ENCODE measurements around the gene SMCP.
A peak's percentile ranks its signal among the peaks of the same experiment; 100 is the strongest.

DNA sequence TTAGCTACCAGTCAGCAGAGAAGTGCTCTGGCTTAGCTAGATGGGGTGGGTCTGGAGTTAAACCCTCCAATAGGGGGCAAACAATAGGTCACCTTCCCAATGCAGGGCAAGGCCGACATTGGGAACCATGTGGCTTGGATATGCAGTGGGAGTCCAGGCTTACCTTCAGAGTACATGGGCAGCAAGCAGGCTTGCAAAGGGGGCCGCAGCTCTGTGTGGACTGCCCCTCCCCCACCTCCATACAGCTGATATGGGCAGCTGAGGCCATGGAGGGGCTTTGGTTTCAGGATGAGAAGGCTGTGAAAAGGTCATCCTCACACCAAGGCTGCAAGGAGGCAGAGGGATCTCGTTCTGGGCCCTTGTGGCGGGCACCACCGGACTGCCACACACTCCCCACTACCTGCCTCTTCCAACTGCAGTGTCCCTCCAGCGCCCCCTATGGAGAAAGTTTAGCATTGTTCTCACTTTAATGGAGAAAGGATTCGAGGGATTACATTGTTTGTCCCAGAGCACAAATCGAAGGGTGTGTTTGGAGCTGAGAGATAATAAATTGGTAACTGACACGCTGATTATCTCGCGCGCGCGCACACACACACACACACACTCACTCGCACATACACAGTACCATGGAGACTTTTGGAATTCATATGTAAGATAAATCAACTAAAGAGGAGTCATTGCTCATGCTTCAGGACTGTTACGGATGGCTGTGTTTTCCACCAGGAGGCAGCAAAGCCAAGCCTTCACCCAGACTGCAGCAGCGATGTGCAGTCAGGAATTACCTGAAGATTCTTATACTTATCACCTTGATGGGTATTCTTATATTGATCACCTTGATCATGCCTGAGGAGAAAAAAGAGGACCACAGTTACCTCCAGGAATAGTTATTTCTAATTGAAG is 7.0 kb upstream of the SMCP start:
- TF ChIP-seq, protein P1, sequence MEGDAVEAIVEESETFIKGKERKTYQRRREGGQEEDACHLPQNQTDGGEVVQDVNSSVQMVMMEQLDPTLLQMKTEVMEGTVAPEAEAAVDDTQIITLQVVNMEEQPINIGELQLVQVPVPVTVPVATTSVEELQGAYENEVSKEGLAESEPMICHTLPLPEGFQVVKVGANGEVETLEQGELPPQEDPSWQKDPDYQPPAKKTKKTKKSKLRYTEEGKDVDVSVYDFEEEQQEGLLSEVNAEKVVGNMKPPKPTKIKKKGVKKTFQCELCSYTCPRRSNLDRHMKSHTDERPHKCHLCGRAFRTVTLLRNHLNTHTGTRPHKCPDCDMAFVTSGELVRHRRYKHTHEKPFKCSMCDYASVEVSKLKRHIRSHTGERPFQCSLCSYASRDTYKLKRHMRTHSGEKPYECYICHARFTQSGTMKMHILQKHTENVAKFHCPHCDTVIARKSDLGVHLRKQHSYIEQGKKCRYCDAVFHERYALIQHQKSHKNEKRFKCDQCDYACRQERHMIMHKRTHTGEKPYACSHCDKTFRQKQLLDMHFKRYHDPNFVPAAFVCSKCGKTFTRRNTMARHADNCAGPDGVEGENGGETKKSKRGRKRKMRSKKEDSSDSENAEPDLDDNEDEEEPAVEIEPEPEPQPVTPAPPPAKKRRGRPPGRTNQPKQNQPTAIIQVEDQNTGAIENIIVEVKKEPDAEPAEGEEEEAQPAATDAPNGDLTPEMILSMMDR (IDR thresholded peaks at IDR 0.05 in 2 of 3, conservative IDR thresholded peaks at IDR 0.05 in 1 of 3; ENCODE audit: borderline replicate concordance in 1 of 3, insufficient read depth in 1 of 3, low read depth in 2 of 3, low read length in 2 of 3): peak; percentile 56 to 89 (median 75)
- TF ChIP-seq CBX3 (IDR thresholded peaks at IDR 0.05; ENCODE audit: low read depth): no peak
- no peak for TF ChIP-seq FOSL1 (IDR thresholded peaks at IDR 0.05; ENCODE audit: low read depth)
- TF ChIP-seq POLR2A (IDR thresholded peaks at IDR 0.05; ENCODE audit: borderline replicate concordance, extremely low read depth, insufficient read depth, insufficient read length): no peak
- TF ChIP-seq, protein P2, sequence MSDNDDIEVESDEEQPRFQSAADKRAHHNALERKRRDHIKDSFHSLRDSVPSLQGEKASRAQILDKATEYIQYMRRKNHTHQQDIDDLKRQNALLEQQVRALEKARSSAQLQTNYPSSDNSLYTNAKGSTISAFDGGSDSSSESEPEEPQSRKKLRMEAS (IDR thresholded peaks at IDR 0.05): no peak
- TF ChIP-seq EZH2phosphoT487 (IDR thresholded peaks at IDR 0.05; ENCODE audit: borderline replicate concordance): no peak
- no peak for TF ChIP-seq EZH2 (IDR thresholded peaks at IDR 0.05)
- TF ChIP-seq, protein P3, sequence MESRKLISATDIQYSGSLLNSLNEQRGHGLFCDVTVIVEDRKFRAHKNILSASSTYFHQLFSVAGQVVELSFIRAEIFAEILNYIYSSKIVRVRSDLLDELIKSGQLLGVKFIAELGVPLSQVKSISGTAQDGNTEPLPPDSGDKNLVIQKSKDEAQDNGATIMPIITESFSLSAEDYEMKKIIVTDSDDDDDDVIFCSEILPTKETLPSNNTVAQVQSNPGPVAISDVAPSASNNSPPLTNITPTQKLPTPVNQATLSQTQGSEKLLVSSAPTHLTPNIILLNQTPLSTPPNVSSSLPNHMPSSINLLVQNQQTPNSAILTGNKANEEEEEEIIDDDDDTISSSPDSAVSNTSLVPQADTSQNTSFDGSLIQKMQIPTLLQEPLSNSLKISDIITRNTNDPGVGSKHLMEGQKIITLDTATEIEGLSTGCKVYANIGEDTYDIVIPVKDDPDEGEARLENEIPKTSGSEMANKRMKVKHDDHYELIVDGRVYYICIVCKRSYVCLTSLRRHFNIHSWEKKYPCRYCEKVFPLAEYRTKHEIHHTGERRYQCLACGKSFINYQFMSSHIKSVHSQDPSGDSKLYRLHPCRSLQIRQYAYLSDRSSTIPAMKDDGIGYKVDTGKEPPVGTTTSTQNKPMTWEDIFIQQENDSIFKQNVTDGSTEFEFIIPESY (IDR thresholded peaks at IDR 0.05; ENCODE audit: extremely low read depth, insufficient replicate concordance, low read length): no peak
- no peak for TF ChIP-seq ELF1 (IDR thresholded peaks at IDR 0.05; ENCODE audit: borderline replicate concordance, low read depth)
- no peak for TF ChIP-seq YY1 (IDR thresholded peaks at IDR 0.05; ENCODE audit: extremely low read depth, insufficient replicate concordance, low read depth, low read length)

All from HCT116 (cell line).